Loucy (cell line): ENCODE measurements around the gene SLC23A2.

ENCODE experiments used
- H2AFZ ChIP-seq: fragments of 200-600 bp; sonication (generic); 2 replicates; pipeline ENCODE4 v1.6.0; 2016; ENCODE audit warnings: antibody characterized with exemption, mild to moderate bottlenecking, low read length, moderate library complexity
- H3F3A ChIP-seq: fragments of 200-600 bp; 2 replicates; pipeline ENCODE4 v1.6.0; 2016; ENCODE audit warnings: antibody characterized with exemption, low read depth, mild to moderate bottlenecking
- H3K27me3 ChIP-seq: fragments of 200-600 bp; sonication (generic); 2 replicates; pipeline ENCODE4 v1.6.1; 2014; ENCODE audit warnings: low read length, mild to moderate bottlenecking; ENCODE audit not compliant: insufficient read depth, poor library complexity, severe bottlenecking
- H3K36me3 ChIP-seq: fragments of 200-600 bp; sonication (generic); 2 replicates; pipeline ENCODE4 v1.6.1; 2016; ENCODE audit warnings: low read length; ENCODE audit not compliant: insufficient read depth
- H3K4me1 ChIP-seq: fragments of 200-600 bp; sonication (generic); 2 replicates; pipeline ENCODE4 v1.5.1; 2014; ENCODE audit warnings: low read length, mild to moderate bottlenecking; ENCODE audit not compliant: insufficient read depth, poor library complexity, severe bottlenecking
- H3K4me2 ChIP-seq: fragments of 200-600 bp; sonication (generic); 2 replicates; pipeline ENCODE4 v1.6.0; 2014; ENCODE audit warnings: antibody characterized with exemption, low read length, low read depth, mild to moderate bottlenecking; ENCODE audit not compliant: poor library complexity, severe bottlenecking
- H3K4me3 ChIP-seq: fragments of 200-600 bp; sonication (generic); 2 replicates; pipeline ENCODE4 v1.5.1; 2014; ENCODE audit warnings: low read length, mild to moderate bottlenecking, mixed read lengths; ENCODE audit not compliant: poor library complexity, severe bottlenecking
- H3K79me2 ChIP-seq: fragments of 200-600 bp; sonication (generic); 2 replicates; pipeline ENCODE4 v1.6.1; 2014; ENCODE audit warnings: low read length; ENCODE audit not compliant: insufficient read depth
- H3K9ac ChIP-seq: fragments of 200-600 bp; sonication (generic); 2 replicates; pipeline ENCODE4 v1.6.0; 2014; ENCODE audit warnings: mild to moderate bottlenecking, low read depth, low read length, moderate library complexity; ENCODE audit not compliant: poor library complexity, severe bottlenecking
- H3K9me2 ChIP-seq: fragments of 200-600 bp; sonication (generic); replicated peaks from 2 replicates; pipeline ENCODE4 v1.6.1; 2016; ENCODE audit warnings: low read depth, low read length, mixed read lengths
- H3K9me3 ChIP-seq: fragments of 200-600 bp; sonication (generic); 2 replicates; pipeline ENCODE4 v1.6.1; 2014; ENCODE audit warnings: mild to moderate bottlenecking, antibody characterized with exemption, low read length, low read depth; ENCODE audit not compliant: insufficient read depth
- H4K20me1 ChIP-seq: fragments of 200-600 bp; sonication (generic); 2 replicates; pipeline ENCODE4 v1.6.0; 2014; ENCODE audit warnings: antibody characterized with exemption, low read length, mild to moderate bottlenecking; ENCODE audit not compliant: insufficient read depth, poor library complexity, severe bottlenecking
- CTCF ChIP-seq: fragments of 200-600 bp; sonication (generic); conservative IDR thresholded peaks from 2 replicates; pipeline ENCODE4 v1.5.1; 2014; ENCODE audit warnings: mild to moderate bottlenecking, antibody characterized with exemption, low read length
- EZH2phosphoT487 ChIP-seq: fragments of 200-600 bp; IDR thresholded peaks from 2 replicates; pipeline ENCODE4 v1.6.1; 2018; ENCODE audit warnings: antibody characterized with exemption, mild to moderate bottlenecking, moderate library complexity, borderline replicate concordance

The SLC23A2 gene

DNA sequence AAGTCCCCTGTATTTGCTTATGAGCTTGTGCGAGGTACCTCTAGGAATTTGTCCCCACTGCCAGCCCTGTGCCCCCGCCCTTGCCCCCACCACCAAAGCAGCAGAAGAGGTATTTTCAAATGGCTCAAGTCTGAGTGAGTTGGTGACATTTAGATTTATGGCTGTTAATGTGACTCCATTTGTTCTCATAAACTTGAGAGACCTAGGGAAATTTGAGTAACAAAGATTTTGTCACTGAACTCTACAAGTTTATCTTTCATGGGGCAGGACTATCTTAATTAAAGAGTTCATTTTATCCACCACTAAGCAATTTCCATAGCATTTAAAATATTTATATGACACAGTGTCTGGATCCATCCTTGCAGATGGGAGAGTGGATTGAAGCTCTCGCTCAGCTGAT, 171.1 kb downstream of the SLC23A2 start:
- H3K4me2 ChIP-seq = no peak overlapping the region
- no peaks in the 10 kb centered on the region for H3K9me2 ChIP-seq
- H3K79me2 ChIP-seq = no peaks in the 10 kb centered on the region
- H3K36me3 ChIP-seq = no peaks in the 10 kb centered on the region
- no peak overlapping the region for H2AFZ ChIP-seq
- no peaks in the 10 kb centered on the region for H4K20me1 ChIP-seq
- H3K4me1 ChIP-seq = no peaks in the 10 kb centered on the region
- H3K9me3 ChIP-seq = no peaks in the 10 kb centered on the region
- no peaks in the 10 kb centered on the region for H3F3A ChIP-seq
- TF ChIP-seq EZH2phosphoT487 = no peak
- TF ChIP-seq CTCF = no peak
- no peak overlapping the region for H3K4me3 ChIP-seq
- no peak overlapping the region for H3K9ac ChIP-seq
- no peaks in the 10 kb centered on the region for H3K27me3 ChIP-seq

- Histone ChIP-seq H2AFZ (no peak overlapping the region), H3K9ac (no peak overlapping the region), H3K9me3 (no peaks in the 10 kb centered on the region), H4K20me1 (no peaks in the 10 kb centered on the region), H3K4me3 (no peak overlapping the region), H3K27me3 (no peaks in the 10 kb centered on the region), H3K4me1 (no peaks in the 10 kb centered on the region), H3K36me3 (no peaks in the 10 kb centered on the region), H3F3A (no peaks in the 10 kb centered on the region), H3K4me2 (no peak overlapping the region), H3K79me2 (no peaks in the 10 kb centered on the region), H3K9me2 (no peaks in the 10 kb centered on the region)
- TF ChIP-seq CTCF (no peak), EZH2phosphoT487 (no peak)
These were observed 171.6 kb downstream of the SLC23A2 start for GRCh38 chr20:4829514-4830215.

- Histone ChIP-seq H3K4me3 (no peak overlapping the region), H4K20me1 (no peaks in the 10 kb centered on the region), H3K9ac (no peak overlapping the region), H3K36me3 (no peaks in the 10 kb centered on the region), H3K9me3 (no peaks in the 10 kb centered on the region), H3K4me2 (no peak overlapping the region), H3K27me3 (no peaks in the 10 kb centered on the region), H3K4me1 (peaks cover 5% of the 10 kb centered on the region), H2AFZ (no peak overlapping the region), H3F3A (no peaks in the 10 kb centered on the region), H3K79me2 (no peaks in the 10 kb centered on the region), H3K9me2 (no peaks in the 10 kb centered on the region)
- TF ChIP-seq EZH2phosphoT487 (no peak), CTCF (no peak)
These were observed 172.3 kb downstream of the SLC23A2 start for GRCh38 chr20:4828830-4829513.
